HepG2 (cell line): ENCODE data around the gene GKN1. TPM values are rescaled to one million over a fixed set of nuclear protein-coding genes. Genes with fewer than 3 reads are reported as not detected.

ENCODE experiments used
- ATAC-seq: fragments of 200-7000 bp; cut with Tn5 transposase; 3 replicates; pipeline ENCODE4 v1.9.1; 2020; ENCODE audit warnings: mild to moderate bottlenecking, moderate library complexity
- BruUV-seq: library from RNA; stranded (reverse); fragments of 400-500 nt; replicated peaks from 2 replicates; lab custom pipeline; 2021; lab: Mats Ljungman, UMichigan
- CTCF ChIA-PET: fragments of 300-600 bp; formaldehyde crosslinking; extraction: SDS; loops from one replicate; lab custom pipeline; 2021; ENCODE audit warnings: low total read pairs, inconsistent platforms, low intra/inter-chr PET ratio; lab: Yijun Ruan, JAX
- POLR2A ChIA-PET: fragments of 350-600 bp; sonication (Branson Sonifier 250); formaldehyde crosslinking; loops from one replicate; lab custom pipeline; 2020; ENCODE audit warnings: antibody characterized with exemption, inconsistent platforms; lab: Yijun Ruan, JAX
- DNase-seq: peaks from one replicate; pipeline ENCODE4 v3.0.0-alpha.2; 2015; ENCODE audit warnings: low spot score
- FAIRE-seq: peaks from 3 replicates; lab custom pipeline; 2011; peaks lifted over from hg19 to GRCh38; lab: Jason Lieb, UNC
- H2AFZ ChIP-seq: one replicate; pipeline ENCODE4 v1.6.1; 2011; ENCODE audit warnings: low read length, inconsistent platforms
- H3K27ac ChIP-seq: fragments of 300-600 bp; 3 replicates; pipeline ENCODE4 v1.8.0; 2011; ENCODE audit warnings: mixed run types, mild to moderate bottlenecking, mixed read lengths, low read length, inconsistent platforms; ENCODE audit not compliant: insufficient read depth; ENCODE audit errors: extremely low read length
- H3K27me3 ChIP-seq, 2 experiments: fragments of 200-600 bp in 1 of 2; 2 replicates in 1 of 2; 3 replicates in 1 of 2; pipeline versions ENCODE4 v1.6.0 to v1.8.0; 2011; ENCODE audit warnings: low read length in 2 of 2, mild to moderate bottlenecking in 2 of 2, moderate library complexity in 2 of 2, inconsistent platforms in 1 of 2; ENCODE audit not compliant: insufficient read depth in 2 of 2, control insufficient read depth in 1 of 2
- H3K36me3 ChIP-seq, 2 experiments: fragments of 200-600 bp in 1 of 2; replicated peaks in 1 of 2; 2 replicates in 1 of 2; 3 replicates in 1 of 2; pipeline versions ENCODE4 v1.5.1 to v1.8.0; 2011; ENCODE audit warnings: low read length in 2 of 2, inconsistent platforms in 1 of 2; ENCODE audit not compliant: insufficient read depth in 2 of 2, control insufficient read depth in 1 of 2
- H3K4me1 ChIP-seq: 2 replicates; pipeline ENCODE4 v1.5.1; 2012; ENCODE audit warnings: low read length, inconsistent platforms; ENCODE audit not compliant: insufficient read depth
- H3K4me2 ChIP-seq: 2 replicates; pipeline ENCODE4 v1.6.0; 2011; ENCODE audit warnings: low read depth, low read length, inconsistent platforms
- H3K4me3 ChIP-seq, 3 experiments: fragments of 200-600 bp in 1 of 3; sonication (generic), shearing (Covaris generic) in 1 of 3; replicated peaks in 1 of 3; 2 replicates each; pipeline ENCODE4 v1.5.1; 2011 to 2016; ENCODE audit warnings: low read length in 3 of 3, inconsistent platforms in 2 of 3, low read depth in 2 of 3, mild to moderate bottlenecking in 2 of 3, control low read depth in 1 of 3, mixed read lengths in 1 of 3; ENCODE audit not compliant: insufficient read depth in 1 of 3
- H3K79me2 ChIP-seq: one replicate; pipeline ENCODE4 v1.6.1; 2011; ENCODE audit warnings: low read length, inconsistent platforms; ENCODE audit not compliant: insufficient read depth
- H3K9ac ChIP-seq: 2 replicates; pipeline ENCODE4 v1.6.0; 2011; ENCODE audit warnings: mild to moderate bottlenecking, low read depth, low read length, inconsistent platforms; ENCODE audit not compliant: insufficient read depth
- H3K9me3 ChIP-seq: 2 replicates; pipeline ENCODE4 v1.5.1; 2012; ENCODE audit warnings: mild to moderate bottlenecking, low read length
- H4K20me1 ChIP-seq: 2 replicates; pipeline ENCODE4 v1.6.0; 2011; ENCODE audit warnings: inconsistent platforms, mild to moderate bottlenecking, low read length, moderate library complexity; ENCODE audit not compliant: insufficient read depth
- EHMT2 ChIP-seq: fragments of 200-600 bp; sonication (generic); IDR thresholded peaks from 2 replicates; pipeline ENCODE4 v1.7.0; 2017; ENCODE audit warnings: antibody characterized with exemption, low read depth, low read length, borderline replicate concordance
- FOXJ3 ChIP-seq: sonication (generic); formaldehyde crosslinking; IDR thresholded peaks from 2 replicates; pipeline ENCODE4 v1.4.0; 2020; ENCODE audit warnings: missing genetic modification reagents, mild to moderate bottlenecking, borderline replicate concordance
- KLF9 ChIP-seq: IDR thresholded peaks from 2 replicates; pipeline ENCODE4 v1.6.1; 2016; ENCODE audit warnings: low read depth
- NR2F2 ChIP-seq: IDR thresholded peaks from 2 replicates; pipeline ENCODE4 v1.6.1; 2012; ENCODE audit warnings: low read depth, inconsistent platforms, borderline replicate concordance
- POLR2A ChIP-seq, 2 experiments: IDR thresholded peaks; 2 replicates each; pipeline ENCODE4 v1.6.1; 2011; ENCODE audit warnings: low read depth in 2 of 2, low read length in 2 of 2, mild to moderate bottlenecking in 1 of 2, moderate library complexity in 1 of 2; ENCODE audit not compliant: insufficient read depth in 1 of 2
- SRSF4 ChIP-seq: fragments of 200-400 bp; formaldehyde crosslinking; IDR thresholded peaks from one replicate; pipeline ENCODE4 v1.6.1; 2018; ENCODE audit warnings: mild to moderate bottlenecking, low read depth, low read length, moderate library complexity; ENCODE audit not compliant: poor library complexity, severe bottlenecking
- TEAD3 ChIP-seq: optimal IDR thresholded peaks from 2 replicates; pipeline ENCODE3; 2016; ENCODE audit warnings: borderline replicate concordance
- ZNF597 ChIP-seq: sonication (generic); formaldehyde crosslinking; IDR thresholded peaks from 2 replicates; pipeline ENCODE4 v1.5.0; 2020; ENCODE audit warnings: missing genetic modification reagents
- ZNF766 ChIP-seq: sonication (generic); formaldehyde crosslinking; IDR thresholded peaks from 2 replicates; pipeline ENCODE4 v1.5.0; 2020; ENCODE audit warnings: missing genetic modification reagents, borderline replicate concordance
- WGBS: methylation state at CpG from one replicate; pipeline ENCODE4 v1.1.6; 2017; ENCODE audit warnings: low lambda C conversion rate; 5-methylcytosine and 5-hydroxymethylcytosine counted together
- in situ Hi-C: cut with HindIII; loops from 2 replicates; pipeline ENCODE4 v1.10.0; 2017; ENCODE audit warnings: low pct_unique_long_range_greater_than_20kb; ENCODE audit not compliant: extremely low pct_ligation_motif_present
- intact Hi-C: fragments of 100-400 bp; cut with micrococcal nuclease; formaldehyde crosslinking; loops from one replicate; pipeline ENCODE4 v1.10.0; 2022; ENCODE audit not compliant: unreplicated experiment
- polyA plus RNA-seq, 8 experiments: library from polyadenylated mRNA; depleted of rRNA in 3 of 8; stranded (reverse) in 7 of 8; unstranded in 1 of 8; fragments of >200 nt; fragmentation: Illumina TruSeq in 4 of 8; extraction: Trizol in 4 of 8; gene quantifications; 2 replicates each; pipeline versions ENCODE4 v1.2.1 to v1.2.3, GENCODE V29; 2011 to 2016; ENCODE audit warnings: low read depth in 4 of 8, missing spikeins in 1 of 8, mixed read lengths in 1 of 8; ENCODE audit not compliant: insufficient read depth in 1 of 8
- total RNA-seq, 5 experiments: library from RNA; depleted of rRNA; stranded (reverse); fragments of >200 nt; fragmentation: Illumina TruSeq; extraction: Trizol; gene quantifications; 2 replicates each; pipeline ENCODE4 v1.2.3, GENCODE V29; 2016; ENCODE audit warnings: low read depth in 1 of 5

Gene GKN1
- total and polyA plus RNA-seq, 2 of the 13 experiments (the other 11 are each of a cell fraction or from before 2014, with no cell fraction given): not detected

GRCh38 chr2:68974946-68975665 lies 670 bp downstream of the GKN1 start:
- Histone ChIP-seq H3K4me3 (no peak overlapping the region), H2AFZ (no peak overlapping the region), H3K79me2 (no peaks in the 10 kb centered on the region), H3K36me3 (no peaks in the 10 kb centered on the region), H3K4me1 (no peaks in the 10 kb centered on the region), H3K4me2 (no peak overlapping the region), H3K9ac (no peak overlapping the region), H4K20me1 (no peaks in the 10 kb centered on the region), H3K27ac (no peak overlapping the region), H3K27me3 (peaks cover 0 to 31% of the 10 kb centered on the region in 2 experiments; a peak in 3 of 5 replicates), H3K9me3 (no peaks in the 10 kb centered on the region)
- BruUV-seq: no TSS peak
- no peak for DNase-seq
- ChIA-PET POLR2A (no interaction called here), CTCF (no interaction called here)
- FAIRE-seq: no peak
- no peak for ATAC-seq
- in situ Hi-C loops (no loop called here), intact Hi-C loops (no loop called here)
- WGBS: 9% methylated on average over 9 of the region's 9 CpGs
- TF ChIP-seq NR2F2 (no peak), ZNF597 (CRISPR knock-in tag) (no peak), KLF9 (CRISPR knock-in tag) (no peak), ZNF766 (CRISPR knock-in tag) (no peak), SRSF4 (no peak), TEAD3 (CRISPR knock-in tag) (no peak), EHMT2 (no peak), POLR2A (IDR thresholded peaks at IDR 0.05; ENCODE audit: insufficient read depth in 1 of 2, low read depth in 2 of 2, low read length in 2 of 2) (no peak), FOXJ3 (no peak)
